MCF 10A (cell line): ENCODE data around the gene ASAP2. TPM values are rescaled to one million over a fixed set of nuclear protein-coding genes. Genes with fewer than 3 reads are reported as not detected.
"Not testable (repeated sequence)": the region's sequence is repeated elsewhere in the genome, so short reads cannot be mapped to it uniquely, and the experiment has no call there.

Experiments used
- BruUV-seq: library from RNA; stranded (reverse); fragments of 400-500 nt; replicated peaks from 2 replicates; lab custom pipeline; 2021; lab: Mats Ljungman, UMichigan
- CTCF ChIA-PET: fragments of 300-600 bp; sonication (Branson Sonifier 250); formaldehyde crosslinking; extraction: SDS; loops from one replicate; lab custom pipeline; 2021; ENCODE audit warnings: antibody characterized with exemption, inconsistent platforms; lab: Yijun Ruan, JAX
- POLR2A ChIA-PET: fragments of 300-600, 350-650 bp; sonication (Branson Sonifier 250); formaldehyde crosslinking; extraction: SDS; loops from one replicate; lab custom pipeline; 2020; ENCODE audit warnings: antibody characterized with exemption, inconsistent platforms; lab: Yijun Ruan, JAX
- DNase-seq: peaks from one replicate; pipeline ENCODE4 v3.0.0-alpha.2; 2018; ENCODE audit not compliant: unreplicated experiment
- H3K27ac Mint-ChIP-seq: one replicate; pipeline ENCODE4 v1.8.0; 2022; ENCODE audit warnings: mild to moderate bottlenecking, low read depth, mixed read lengths; ENCODE audit not compliant: unreplicated experiment
- H3K27me3 Mint-ChIP-seq: one replicate; pipeline ENCODE4 v1.8.0; 2022; ENCODE audit warnings: mixed read lengths; ENCODE audit not compliant: insufficient read depth, unreplicated experiment
- H3K36me3 Mint-ChIP-seq: one replicate; pipeline ENCODE4 v1.8.0; 2022; ENCODE audit warnings: mild to moderate bottlenecking, moderate library complexity, mixed read lengths; ENCODE audit not compliant: insufficient read depth, unreplicated experiment
- H3K4me1 Mint-ChIP-seq: one replicate; pipeline ENCODE4 v1.8.0; 2022; ENCODE audit warnings: mixed read lengths; ENCODE audit not compliant: insufficient read depth, unreplicated experiment
- H3K4me3 Mint-ChIP-seq: one replicate; pipeline ENCODE4 v1.8.0; 2022; ENCODE audit warnings: mild to moderate bottlenecking, moderate library complexity, mixed read lengths; ENCODE audit not compliant: unreplicated experiment
- H3K9me3 Mint-ChIP-seq: one replicate; pipeline ENCODE4 v1.8.0; 2022; ENCODE audit warnings: mixed read lengths; ENCODE audit not compliant: unreplicated experiment
- CTCF ChIP-seq: fragments of 200-600 bp; IDR thresholded peaks from one replicate; pipeline ENCODE4 v1.8.0; 2022; ENCODE audit warnings: antibody characterized with exemption, mild to moderate bottlenecking; ENCODE audit not compliant: unreplicated experiment
- intact Hi-C: fragments of 100-400 bp; cut with micrococcal nuclease; formaldehyde crosslinking; loops from 2 replicates; pipeline ENCODE4 v1.14.1; 2022
- total RNA-seq: library from RNA; stranded (reverse); gene quantifications from 2 replicates; pipeline ENCODE4 v1.2.3, GENCODE V29; 2022

Gene ASAP2
- total RNA-seq, 1 experiment from 2014 or later, result 80.8 TPM

- peak overlapping the region; percentile 73 for H3K27ac Mint-ChIP-seq
- H3K27me3 Mint-ChIP-seq, result no peaks in the 10 kb centered on the region
Measured at GRCh38 chr2:9397201-9397600, 190.6 kb downstream of the ASAP2 start.

GRCh38 chr2:9398251-9398650, 191.6 kb downstream of the ASAP2 start:
- POLR2A ChIA-PET, H3K4me1 Mint-ChIP-seq, H3K9me3 Mint-ChIP-seq, H3K4me3 Mint-ChIP-seq, BruUV-seq, H3K27me3 Mint-ChIP-seq, CTCF ChIA-PET, intact Hi-C loops, DNase-seq, H3K27ac Mint-ChIP-seq: not testable (repeated sequence)
- H3K36me3 Mint-ChIP-seq, result peaks cover 77% of the 10 kb centered on the region

More at GRCh38 chr2:9397201-9397600, 190.6 kb downstream of the ASAP2 start:
- TF ChIP-seq CTCF, result no peak
- H3K4me1 Mint-ChIP-seq, result no peaks in the 10 kb centered on the region
- CTCF ChIA-PET, result interaction anchor here (0.7 kb wide), 1 partner anchor 261 kb away, joined by 3 read pairs; no protein-coding TSS in a partner anchor
- DNase-seq, result no peak
- H3K9me3 Mint-ChIP-seq, result no peaks in the 10 kb centered on the region
- intact Hi-C loops, result no loop called here
- H3K4me3 Mint-ChIP-seq, result no peak overlapping the region
- POLR2A ChIA-PET, result interaction anchor here (0.7 kb wide), 1 partner anchor 163 kb away, joined by 3 read pairs; no protein-coding TSS in a partner anchor
- peaks cover 79% of the 10 kb centered on the region for H3K36me3 Mint-ChIP-seq
- BruUV-seq, result no TSS peak

DNA sequence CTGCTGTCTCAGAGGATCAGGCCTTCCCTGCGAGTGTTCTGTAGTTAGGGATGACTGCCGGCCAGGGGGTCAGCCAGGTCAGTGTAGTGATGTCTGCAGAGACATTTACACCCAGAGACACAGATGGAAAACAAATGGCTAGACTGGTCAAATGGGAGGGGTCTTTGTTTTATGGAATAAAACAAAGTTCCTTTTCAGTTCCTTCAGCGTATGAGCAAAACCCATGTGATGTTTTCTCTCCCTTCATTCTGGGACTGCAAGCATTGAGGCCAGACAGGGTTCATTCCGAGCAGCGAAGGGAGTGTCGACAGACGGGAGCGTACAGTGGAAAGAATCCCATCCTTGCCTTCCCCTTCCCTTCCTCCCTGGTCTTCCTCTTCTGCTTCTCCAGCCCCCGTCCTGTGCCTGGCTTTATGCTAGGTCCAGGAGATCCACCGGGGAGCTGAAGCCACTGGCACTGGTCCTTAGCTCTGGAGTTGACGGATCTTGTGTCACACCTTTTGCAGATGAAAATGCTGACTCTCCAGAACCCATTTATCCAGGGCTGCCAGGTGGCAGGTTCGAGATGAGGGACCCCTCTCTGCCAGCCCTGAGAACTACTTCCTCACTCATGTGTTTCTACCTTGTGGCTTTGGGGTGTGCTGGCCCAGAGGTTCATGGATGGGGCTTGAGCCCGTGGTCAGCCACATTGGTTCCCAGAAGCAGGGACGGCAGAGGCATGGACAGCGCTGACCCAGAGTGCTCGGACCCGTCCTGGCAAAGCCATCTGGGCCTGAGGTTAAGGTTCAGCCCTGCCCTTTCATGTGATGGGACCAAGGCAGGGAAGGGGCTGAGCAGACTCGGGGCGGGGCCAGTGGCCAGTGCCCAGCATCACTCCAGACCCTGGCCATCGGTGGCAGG, 192.5 kb downstream of the ASAP2 start:
- intact Hi-C loops, result no loop called here
- no peaks in the 10 kb centered on the region for H3K9me3 Mint-ChIP-seq
- ChIA-PET POLR2A (no interaction called here), CTCF (no interaction called here)
- no peaks in the 10 kb centered on the region for H3K4me1 Mint-ChIP-seq
- no peaks in the 10 kb centered on the region for H3K27me3 Mint-ChIP-seq
- DNase-seq, result no peak
- peaks cover 75% of the 10 kb centered on the region for H3K36me3 Mint-ChIP-seq
- no TSS peak for BruUV-seq
- H3K4me3 Mint-ChIP-seq, result no peak overlapping the region
- no peak overlapping the region for H3K27ac Mint-ChIP-seq
- TF ChIP-seq CTCF, result no peak

- no peak for TF ChIP-seq CTCF
- intact Hi-C loops, result no loop called here
- H3K4me3 Mint-ChIP-seq, result no peak overlapping the region
- no peaks in the 10 kb centered on the region for H3K27me3 Mint-ChIP-seq
- ChIA-PET CTCF (interaction anchor here (1.6 kb wide), 1 partner anchor 13 kb away, joined by 3 read pairs; no protein-coding TSS in a partner anchor), POLR2A (interaction anchor here (0.5 to 2.4 kb wide), 4 partner anchors 8 to 255 kb away, joined by 3 to 10 read pairs (median 4); no protein-coding TSS in a partner anchor)
- no peaks in the 10 kb centered on the region for H3K9me3 Mint-ChIP-seq
- no TSS peak for BruUV-seq
- peak overlapping the region; percentile 57 for H3K27ac Mint-ChIP-seq
- no peak for DNase-seq
- no peaks in the 10 kb centered on the region for H3K4me1 Mint-ChIP-seq
- H3K36me3 Mint-ChIP-seq, result peaks cover 73% of the 10 kb centered on the region
Measured at GRCh38 chr2:9400268-9401058, 193.9 kb downstream of the ASAP2 start.
